A673 (cell line): ENCODE results near the gene NRF1. TPM values are rescaled to one million over a fixed set of nuclear protein-coding genes. Genes with fewer than 3 reads are reported as not detected.

ENCODE experiments used
- BruUV-seq: library from RNA; stranded (reverse); fragments of 400-500 nt; replicated peaks from 2 replicates; lab custom pipeline; 2021; lab: Mats Ljungman, UMichigan
- CTCF ChIA-PET: fragments of 300-600 bp; sonication (Branson Sonifier 250); formaldehyde crosslinking; loops from one replicate; lab custom pipeline; 2022; ENCODE audit warnings: antibody characterized with exemption; lab: Charles Lee
- POLR2A ChIA-PET: fragments of 300-600 bp; sonication (Branson Sonifier 250); formaldehyde crosslinking; loops from one replicate; lab custom pipeline; 2022; ENCODE audit warnings: antibody characterized with exemption; ENCODE audit not compliant: low non-redundant PET; lab: Charles Lee
- DNase-seq: peaks from one replicate; pipeline ENCODE4 v3.0.0-alpha.2; 2015; ENCODE audit warnings: low spot score
- H3K27ac ChIP-seq: fragments of 200-600 bp; sonication (generic); 2 replicates; pipeline ENCODE4 v1.5.1; 2016; ENCODE audit warnings: mixed run types, low read depth, mild to moderate bottlenecking, mixed read lengths, antibody characterized with exemption, low read length; ENCODE audit not compliant: poor library complexity, severe bottlenecking
- H3K27me3 ChIP-seq: fragments of 200-600 bp; sonication (generic); replicated peaks from 2 replicates; pipeline ENCODE4 v1.6.1; 2017; ENCODE audit warnings: mixed run types, low read depth, mild to moderate bottlenecking, mixed read lengths, antibody characterized with exemption, low read length; ENCODE audit not compliant: insufficient read depth, poor library complexity
- H3K36me3 ChIP-seq: fragments of 200-600 bp; sonication (generic); 2 replicates; pipeline ENCODE4 v1.6.1; 2016; ENCODE audit warnings: mixed run types, mild to moderate bottlenecking, mixed read lengths, antibody characterized with exemption, low read length; ENCODE audit not compliant: insufficient read depth, poor library complexity, severe bottlenecking
- H3K4me1 ChIP-seq: fragments of 200-600 bp; sonication (generic); 2 replicates; pipeline ENCODE4 v1.6.1; 2017; ENCODE audit warnings: mixed run types, mild to moderate bottlenecking, mixed read lengths, antibody characterized with exemption, low read length; ENCODE audit not compliant: insufficient read depth, poor library complexity, severe bottlenecking
- H3K4me3 ChIP-seq: fragments of 200-600 bp; sonication (generic); 2 replicates; pipeline ENCODE4 v1.5.1; 2016; ENCODE audit warnings: low read depth, mixed run types, mild to moderate bottlenecking, mixed read lengths, low read length; ENCODE audit not compliant: poor library complexity, severe bottlenecking
- H3K9me3 ChIP-seq: fragments of 200-600 bp; sonication (generic); 2 replicates; pipeline ENCODE4 v1.6.1; 2016; ENCODE audit warnings: mixed run types, low read depth, mild to moderate bottlenecking, mixed read lengths, antibody characterized with exemption, low read length; ENCODE audit not compliant: poor library complexity, severe bottlenecking
- EZH2 ChIP-seq: fragments of 200-600 bp; sonication (generic); IDR thresholded peaks from 2 replicates; pipeline ENCODE4 v1.6.1; 2017; ENCODE audit warnings: borderline replicate concordance, low read depth, mild to moderate bottlenecking, mixed read lengths, antibody characterized with exemption, low read length; ENCODE audit not compliant: poor library complexity, severe bottlenecking
- intact Hi-C: fragments of 100-400 bp; cut with micrococcal nuclease; formaldehyde crosslinking; loops from one replicate; pipeline ENCODE4 v1.10.0; 2022; ENCODE audit not compliant: unreplicated experiment
- total RNA-seq: library from RNA; stranded (reverse); gene quantifications from 2 replicates; pipeline ENCODE4 v1.2.3, GENCODE V29; 2021
- TF ChIP-seq, protein P1 (sequence below): fragments of 300-800, 200-600 bp; sonication (generic); conservative IDR thresholded peaks from 2 replicates; pipeline ENCODE4 v1.5.1; 2017; ENCODE audit warnings: low read depth, mild to moderate bottlenecking, antibody characterized with exemption, low read length, moderate library complexity, mixed read lengths

Gene NRF1
- total RNA-seq, 1 experiment from 2014 or later = 30.2 TPM

GRCh38 chr7:129606803-129607202 lies 4.7 kb upstream of the NRF1 start:
- Histone ChIP-seq H3K36me3 (peaks cover 25% of the 10 kb centered on the region), H3K4me1 (no peaks in the 10 kb centered on the region), H3K27ac (no peak overlapping the region), H3K9me3 (no peaks in the 10 kb centered on the region), H3K4me3 (no peak overlapping the region), H3K27me3 (no peaks in the 10 kb centered on the region)
- ChIA-PET CTCF (no interaction called here), POLR2A (no interaction called here)
- intact Hi-C loops = no loop called here
- no TSS peak for BruUV-seq
- TF ChIP-seq EZH2 = no peak
- TF ChIP-seq, protein P1, sequence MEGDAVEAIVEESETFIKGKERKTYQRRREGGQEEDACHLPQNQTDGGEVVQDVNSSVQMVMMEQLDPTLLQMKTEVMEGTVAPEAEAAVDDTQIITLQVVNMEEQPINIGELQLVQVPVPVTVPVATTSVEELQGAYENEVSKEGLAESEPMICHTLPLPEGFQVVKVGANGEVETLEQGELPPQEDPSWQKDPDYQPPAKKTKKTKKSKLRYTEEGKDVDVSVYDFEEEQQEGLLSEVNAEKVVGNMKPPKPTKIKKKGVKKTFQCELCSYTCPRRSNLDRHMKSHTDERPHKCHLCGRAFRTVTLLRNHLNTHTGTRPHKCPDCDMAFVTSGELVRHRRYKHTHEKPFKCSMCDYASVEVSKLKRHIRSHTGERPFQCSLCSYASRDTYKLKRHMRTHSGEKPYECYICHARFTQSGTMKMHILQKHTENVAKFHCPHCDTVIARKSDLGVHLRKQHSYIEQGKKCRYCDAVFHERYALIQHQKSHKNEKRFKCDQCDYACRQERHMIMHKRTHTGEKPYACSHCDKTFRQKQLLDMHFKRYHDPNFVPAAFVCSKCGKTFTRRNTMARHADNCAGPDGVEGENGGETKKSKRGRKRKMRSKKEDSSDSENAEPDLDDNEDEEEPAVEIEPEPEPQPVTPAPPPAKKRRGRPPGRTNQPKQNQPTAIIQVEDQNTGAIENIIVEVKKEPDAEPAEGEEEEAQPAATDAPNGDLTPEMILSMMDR = no peak
- DNase-seq = no peak

GRCh38 chr7:129607471-129608120 lies 3.9 kb upstream of the NRF1 start:
- no peak overlapping the region for H3K4me3 ChIP-seq
- H3K36me3 ChIP-seq = peaks cover 25% of the 10 kb centered on the region
- no TSS peak for BruUV-seq
- peak; percentile 63 for DNase-seq
- no peaks in the 10 kb centered on the region for H3K4me1 ChIP-seq
- no peak overlapping the region for H3K27ac ChIP-seq
- intact Hi-C loops = no loop called here
- CTCF ChIA-PET = interaction anchor here (0.8 to 0.9 kb wide), 2 partner anchors 13 to 222 kb away, joined by 3 to 4 read pairs; no protein-coding TSS in a partner anchor
- no peaks in the 10 kb centered on the region for H3K27me3 ChIP-seq
- POLR2A ChIA-PET = interaction anchor here (0.7 kb wide), 1 partner anchor 14 kb away, joined by 3 read pairs; no protein-coding TSS in a partner anchor
- no peaks in the 10 kb centered on the region for H3K9me3 ChIP-seq
- TF ChIP-seq, protein P1 = peak; percentile 68
- TF ChIP-seq EZH2 = no peak

DNA sequence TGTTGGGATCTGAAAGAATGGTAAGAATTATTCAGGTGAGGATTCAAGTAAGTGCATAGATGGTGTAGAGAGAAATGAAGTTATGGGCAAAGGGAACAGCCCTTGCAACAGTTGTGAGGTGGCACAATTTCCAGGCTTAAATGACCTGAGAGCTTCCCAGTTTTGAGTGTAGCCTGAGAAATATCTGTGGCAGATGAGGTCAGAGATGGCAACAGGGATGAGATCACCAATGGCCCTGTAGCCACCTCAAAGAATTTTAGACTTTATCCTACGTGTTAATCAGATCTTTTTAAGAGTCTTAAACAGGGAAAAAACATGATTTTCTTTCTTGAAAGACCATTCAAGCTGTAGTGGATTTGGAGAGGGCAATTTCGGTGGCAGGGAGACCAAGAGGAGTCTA lies 1.9 kb upstream of the NRF1 start:
- CTCF ChIA-PET = no interaction called here
- H3K36me3 ChIP-seq = peaks cover 25% of the 10 kb centered on the region
- peaks cover 1% of the 10 kb centered on the region for H3K4me1 ChIP-seq
- POLR2A ChIA-PET = no interaction called here
- intact Hi-C loops = no loop called here
- H3K27ac ChIP-seq = no peak overlapping the region
- DNase-seq = no peak
- H3K9me3 ChIP-seq = no peaks in the 10 kb centered on the region
- TF ChIP-seq, protein P1 = no peak
- TF ChIP-seq EZH2 = no peak
- BruUV-seq = no TSS peak
- H3K27me3 ChIP-seq = no peaks in the 10 kb centered on the region
- H3K4me3 ChIP-seq = no peak overlapping the region
